HEK293 (cell line): ENCODE measurements around the gene AAK1.

Experiments used
- YY1 ChIP-seq: fragments of 450-650 bp; formaldehyde crosslinking; IDR thresholded peaks from 2 replicates; pipeline ENCODE4 v1.5.1; 2018; ENCODE audit warnings: missing biosample characterization, missing genetic modification characterization
- ZBTB1 ChIP-seq: fragments of 450-650 bp; formaldehyde crosslinking; IDR thresholded peaks from 2 replicates; pipeline ENCODE4 v1.5.1; 2016; ENCODE audit warnings: missing biosample characterization, missing genetic modification characterization
- ZEB2 ChIP-seq: fragments of 450-650 bp; formaldehyde crosslinking; IDR thresholded peaks from 2 replicates; pipeline ENCODE4 v1.5.1; 2016; ENCODE audit warnings: missing biosample characterization, missing genetic modification characterization
- ZNF239 ChIP-seq: fragments of 450-650 bp; formaldehyde crosslinking; IDR thresholded peaks from 2 replicates; pipeline ENCODE4 v1.5.1; 2016; ENCODE audit warnings: missing biosample characterization, missing genetic modification characterization
- ZNF473 ChIP-seq: fragments of 450-650 bp; formaldehyde crosslinking; IDR thresholded peaks from 2 replicates; pipeline ENCODE4 v1.5.1; 2017; ENCODE audit warnings: missing biosample characterization, missing genetic modification characterization
- ZNF776 ChIP-seq: fragments of 450-650 bp; formaldehyde crosslinking; IDR thresholded peaks from 2 replicates; pipeline ENCODE4 v1.5.0; 2017; ENCODE audit warnings: missing biosample characterization, missing genetic modification characterization, borderline replicate concordance
- TF ChIP-seq, protein P1 (sequence below): fragments of 450-650 bp; formaldehyde crosslinking; IDR thresholded peaks from 2 replicates; pipeline ENCODE4; 2016; ENCODE audit warnings: missing biosample characterization, missing genetic modification characterization
- TF ChIP-seq, protein P2 (sequence below): fragments of 450-650 bp; formaldehyde crosslinking; IDR thresholded peaks from 2 replicates; pipeline ENCODE4 v1.5.1; 2016; ENCODE audit warnings: missing biosample characterization, missing genetic modification characterization
- TF ChIP-seq, protein P3 (sequence below): fragments of 450-650 bp; formaldehyde crosslinking; IDR thresholded peaks from 2 replicates; pipeline ENCODE4 v1.5.1; 2016; ENCODE audit warnings: missing biosample characterization, missing genetic modification characterization

DNA sequence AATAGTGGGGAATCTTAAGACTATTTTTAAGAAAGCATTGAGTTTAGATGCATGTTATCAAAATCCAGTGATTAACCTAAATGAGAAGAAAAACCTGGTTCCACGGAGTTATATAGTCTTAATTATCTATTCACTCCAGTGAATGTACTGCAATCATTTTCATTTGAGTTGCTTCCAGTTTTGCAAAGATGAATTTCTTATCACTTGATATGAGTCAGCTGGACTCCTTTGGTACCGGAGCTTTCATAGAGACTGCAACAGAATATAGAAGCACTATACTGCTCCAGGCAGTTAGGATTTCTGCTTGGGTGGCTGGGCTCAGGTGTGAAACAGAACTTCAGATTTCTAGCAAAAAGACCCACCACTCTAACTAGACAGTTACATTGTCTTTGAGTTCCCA, 114.1 kb downstream of the AAK1 start:
- TF ChIP-seq, protein P1, sequence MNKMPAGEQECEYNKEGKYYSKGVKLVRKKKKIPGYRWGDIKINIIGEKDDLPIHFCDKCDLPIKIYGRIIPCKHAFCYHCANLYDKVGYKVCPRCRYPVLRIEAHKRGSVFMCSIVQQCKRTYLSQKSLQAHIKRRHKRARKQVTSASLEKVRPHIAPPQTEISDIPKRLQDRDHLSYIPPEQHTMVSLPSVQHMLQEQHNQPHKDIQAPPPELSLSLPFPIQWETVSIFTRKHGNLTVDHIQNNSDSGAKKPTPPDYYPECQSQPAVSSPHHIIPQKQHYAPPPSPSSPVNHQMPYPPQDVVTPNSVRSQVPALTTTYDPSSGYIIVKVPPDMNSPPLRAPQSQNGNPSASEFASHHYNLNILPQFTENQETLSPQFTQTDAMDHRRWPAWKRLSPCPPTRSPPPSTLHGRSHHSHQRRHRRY (tag by site-specific recombination), result no peak
- TF ChIP-seq ZNF239 (tag by site-specific recombination) (no peak), ZNF776 (tag by site-specific recombination) (no peak), ZBTB1 (tag by site-specific recombination) (no peak), YY1 (tag by site-specific recombination) (no peak), ZEB2 (tag by site-specific recombination) (no peak), ZNF473 (tag by site-specific recombination) (no peak)
- TF ChIP-seq, protein P2, sequence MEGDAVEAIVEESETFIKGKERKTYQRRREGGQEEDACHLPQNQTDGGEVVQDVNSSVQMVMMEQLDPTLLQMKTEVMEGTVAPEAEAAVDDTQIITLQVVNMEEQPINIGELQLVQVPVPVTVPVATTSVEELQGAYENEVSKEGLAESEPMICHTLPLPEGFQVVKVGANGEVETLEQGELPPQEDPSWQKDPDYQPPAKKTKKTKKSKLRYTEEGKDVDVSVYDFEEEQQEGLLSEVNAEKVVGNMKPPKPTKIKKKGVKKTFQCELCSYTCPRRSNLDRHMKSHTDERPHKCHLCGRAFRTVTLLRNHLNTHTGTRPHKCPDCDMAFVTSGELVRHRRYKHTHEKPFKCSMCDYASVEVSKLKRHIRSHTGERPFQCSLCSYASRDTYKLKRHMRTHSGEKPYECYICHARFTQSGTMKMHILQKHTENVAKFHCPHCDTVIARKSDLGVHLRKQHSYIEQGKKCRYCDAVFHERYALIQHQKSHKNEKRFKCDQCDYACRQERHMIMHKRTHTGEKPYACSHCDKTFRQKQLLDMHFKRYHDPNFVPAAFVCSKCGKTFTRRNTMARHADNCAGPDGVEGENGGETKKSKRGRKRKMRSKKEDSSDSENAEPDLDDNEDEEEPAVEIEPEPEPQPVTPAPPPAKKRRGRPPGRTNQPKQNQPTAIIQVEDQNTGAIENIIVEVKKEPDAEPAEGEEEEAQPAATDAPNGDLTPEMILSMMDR (tag by site-specific recombination), result no peak
- TF ChIP-seq, protein P3, sequence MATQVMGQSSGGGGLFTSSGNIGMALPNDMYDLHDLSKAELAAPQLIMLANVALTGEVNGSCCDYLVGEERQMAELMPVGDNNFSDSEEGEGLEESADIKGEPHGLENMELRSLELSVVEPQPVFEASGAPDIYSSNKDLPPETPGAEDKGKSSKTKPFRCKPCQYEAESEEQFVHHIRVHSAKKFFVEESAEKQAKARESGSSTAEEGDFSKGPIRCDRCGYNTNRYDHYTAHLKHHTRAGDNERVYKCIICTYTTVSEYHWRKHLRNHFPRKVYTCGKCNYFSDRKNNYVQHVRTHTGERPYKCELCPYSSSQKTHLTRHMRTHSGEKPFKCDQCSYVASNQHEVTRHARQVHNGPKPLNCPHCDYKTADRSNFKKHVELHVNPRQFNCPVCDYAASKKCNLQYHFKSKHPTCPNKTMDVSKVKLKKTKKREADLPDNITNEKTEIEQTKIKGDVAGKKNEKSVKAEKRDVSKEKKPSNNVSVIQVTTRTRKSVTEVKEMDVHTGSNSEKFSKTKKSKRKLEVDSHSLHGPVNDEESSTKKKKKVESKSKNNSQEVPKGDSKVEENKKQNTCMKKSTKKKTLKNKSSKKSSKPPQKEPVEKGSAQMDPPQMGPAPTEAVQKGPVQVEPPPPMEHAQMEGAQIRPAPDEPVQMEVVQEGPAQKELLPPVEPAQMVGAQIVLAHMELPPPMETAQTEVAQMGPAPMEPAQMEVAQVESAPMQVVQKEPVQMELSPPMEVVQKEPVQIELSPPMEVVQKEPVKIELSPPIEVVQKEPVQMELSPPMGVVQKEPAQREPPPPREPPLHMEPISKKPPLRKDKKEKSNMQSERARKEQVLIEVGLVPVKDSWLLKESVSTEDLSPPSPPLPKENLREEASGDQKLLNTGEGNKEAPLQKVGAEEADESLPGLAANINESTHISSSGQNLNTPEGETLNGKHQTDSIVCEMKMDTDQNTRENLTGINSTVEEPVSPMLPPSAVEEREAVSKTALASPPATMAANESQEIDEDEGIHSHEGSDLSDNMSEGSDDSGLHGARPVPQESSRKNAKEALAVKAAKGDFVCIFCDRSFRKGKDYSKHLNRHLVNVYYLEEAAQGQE (tag by site-specific recombination), result no peak
